ENCODE results near the gene IQCN. TPM values are rescaled to one million over a fixed set of nuclear protein-coding genes. Genes with fewer than 3 reads are reported as not detected.

The IQCN gene
- total and polyA plus RNA-seq, 7 donors: 1.2 to 5.8 (median 3.4) TPM

DNA sequence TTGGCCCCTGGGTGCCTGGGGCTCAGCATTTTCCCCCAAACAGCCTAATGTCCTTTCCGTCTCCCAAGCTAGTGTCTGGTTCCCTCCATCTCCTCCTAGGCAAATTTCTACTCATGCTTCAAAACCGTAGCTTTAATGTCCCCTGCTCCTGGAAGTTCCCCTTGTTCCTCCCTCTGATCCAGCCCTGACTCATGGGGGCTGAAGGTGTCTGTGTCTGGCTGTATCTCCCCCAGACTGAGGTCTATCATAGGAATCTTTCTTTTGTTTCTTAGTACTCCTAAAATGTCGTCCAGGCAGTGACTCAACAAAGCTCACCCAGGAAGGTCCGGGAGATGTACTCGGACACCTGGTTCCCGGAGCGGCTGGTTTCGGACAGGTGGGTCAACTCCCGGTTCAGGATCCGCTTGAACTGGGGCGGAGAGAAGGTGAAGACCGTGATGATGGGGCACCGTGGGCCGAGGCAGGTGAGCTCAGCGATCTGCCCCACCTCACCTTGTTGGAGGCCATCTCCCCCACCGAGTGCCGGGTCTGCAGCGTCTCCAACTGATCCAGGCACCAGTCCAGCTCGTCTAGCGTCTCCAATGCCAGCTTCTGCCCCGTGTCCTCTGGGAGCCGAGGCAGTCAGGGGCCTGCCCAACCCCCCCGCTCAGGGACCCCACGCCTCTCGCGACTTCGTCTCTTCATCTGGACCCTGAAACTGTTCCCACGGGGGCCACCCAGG is 54.2 kb downstream of the IQCN start:
- H3K9me3 ChIP-seq: no peaks in the 10 kb centered on the region
- intact Hi-C loops (cut with DNase I): no loop called here
- peaks cover 0 to 12% (median 11%) of the 10 kb centered on the region in 4 donors for H3K4me1 ChIP-seq
- 55 to 71% methylated on average over 28 of the region's 28 CpGs for WGBS, 2 donors
- no peak for DNase-seq
- H3K27me3 ChIP-seq: peaks cover 0 to 25% (median 21%) of the 10 kb centered on the region in 3 donors
- TF ChIP-seq CTCF (IDR thresholded peaks at IDR 0.05): no peak
- no peak for TF ChIP-seq POLR2AphosphoS5 (IDR thresholded peaks at IDR 0.05)
- TF ChIP-seq EP300 (IDR thresholded peaks at IDR 0.05): no peak
- TF ChIP-seq POLR2A (IDR thresholded peaks at IDR 0.05): no peak
- H3K36me3 ChIP-seq: no peaks in the 10 kb centered on the region
- H3K4me3 ChIP-seq: no peak overlapping the region
- H3K27ac ChIP-seq: no peak overlapping the region

GRCh38 chr19:18218600-18218999 is 55.7 kb downstream of the IQCN start:
- no peak for DNase-seq
- no peaks in the 10 kb centered on the region for H3K9me3 ChIP-seq
- H3K27ac ChIP-seq: no peak overlapping the region
- no peaks in the 10 kb centered on the region for H3K36me3 ChIP-seq
- H3K4me1 ChIP-seq: no peaks in the 10 kb centered on the region
- TF ChIP-seq POLR2A (IDR thresholded peaks at IDR 0.05) (no peak), CTCF (IDR thresholded peaks at IDR 0.05) (no peak), POLR2AphosphoS5 (IDR thresholded peaks at IDR 0.05) (no peak), EP300 (IDR thresholded peaks at IDR 0.05) (no peak)
- intact Hi-C loops (cut with DNase I): no loop called here
- WGBS, 2 donors: 92 to 94% methylated on average over 3 of the region's 3 CpGs
- H3K27me3 ChIP-seq: peaks cover 0 to 20% (median 17%) of the 10 kb centered on the region in 3 donors
- no peak overlapping the region for H3K4me3 ChIP-seq

GRCh38 chr19:18218159-18218558 is 56.1 kb downstream of the IQCN start:
- H3K4me1 ChIP-seq: no peaks in the 10 kb centered on the region
- H3K36me3 ChIP-seq: no peaks in the 10 kb centered on the region
- no peaks in the 10 kb centered on the region for H3K9me3 ChIP-seq
- no peak overlapping the region for H3K27ac ChIP-seq
- TF ChIP-seq EP300 (IDR thresholded peaks at IDR 0.05) (no peak), POLR2A (IDR thresholded peaks at IDR 0.05) (no peak)
- WGBS, 2 donors: 78 to 88% methylated on average over 17 of the region's 17 CpGs
- DNase-seq: no peak
- no peak overlapping the region for H3K4me3 ChIP-seq
- intact Hi-C loops (cut with DNase I): no loop called here
- peaks cover 0 to 20% (median 17%) of the 10 kb centered on the region in 3 donors for H3K27me3 ChIP-seq

DNA sequence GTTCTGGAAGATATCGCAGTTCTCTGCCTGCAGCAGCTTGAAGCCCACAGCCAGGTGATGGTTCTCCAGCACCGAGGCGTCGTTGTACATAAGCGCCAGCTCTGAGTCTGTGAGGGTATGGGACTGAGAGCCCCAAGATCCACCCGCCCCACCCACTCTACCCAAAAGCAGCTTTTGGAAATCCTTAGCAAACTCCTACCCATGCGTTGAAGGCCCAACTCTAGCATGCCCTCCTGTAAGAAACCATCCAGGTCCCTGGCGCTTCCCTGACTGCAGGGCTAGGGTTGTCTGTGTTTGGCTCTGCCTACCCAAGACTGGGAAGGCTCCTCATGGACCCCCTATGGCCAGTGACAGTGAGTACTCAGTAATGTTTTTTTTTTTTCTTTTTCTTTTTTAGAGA is 57.5 kb downstream of the IQCN start:
- H3K36me3 ChIP-seq: no peaks in the 10 kb centered on the region
- no peaks in the 10 kb centered on the region for H3K4me1 ChIP-seq
- no peak for DNase-seq
- intact Hi-C loops (cut with DNase I): no loop called here
- H3K9me3 ChIP-seq: no peaks in the 10 kb centered on the region
- H3K4me3 ChIP-seq: no peak overlapping the region
- TF ChIP-seq EP300 (IDR thresholded peaks at IDR 0.05) (no peak), POLR2A (IDR thresholded peaks at IDR 0.05) (no peak), POLR2AphosphoS5 (IDR thresholded peaks at IDR 0.05) (no peak), CTCF (IDR thresholded peaks at IDR 0.05) (no peak)
- 95 to 96% methylated on average over 8 of the region's 8 CpGs for WGBS, 2 donors
- peaks cover 0 to 17% (median 15%) of the 10 kb centered on the region in 3 donors for H3K27me3 ChIP-seq
- no peak overlapping the region for H3K27ac ChIP-seq

DNA sequence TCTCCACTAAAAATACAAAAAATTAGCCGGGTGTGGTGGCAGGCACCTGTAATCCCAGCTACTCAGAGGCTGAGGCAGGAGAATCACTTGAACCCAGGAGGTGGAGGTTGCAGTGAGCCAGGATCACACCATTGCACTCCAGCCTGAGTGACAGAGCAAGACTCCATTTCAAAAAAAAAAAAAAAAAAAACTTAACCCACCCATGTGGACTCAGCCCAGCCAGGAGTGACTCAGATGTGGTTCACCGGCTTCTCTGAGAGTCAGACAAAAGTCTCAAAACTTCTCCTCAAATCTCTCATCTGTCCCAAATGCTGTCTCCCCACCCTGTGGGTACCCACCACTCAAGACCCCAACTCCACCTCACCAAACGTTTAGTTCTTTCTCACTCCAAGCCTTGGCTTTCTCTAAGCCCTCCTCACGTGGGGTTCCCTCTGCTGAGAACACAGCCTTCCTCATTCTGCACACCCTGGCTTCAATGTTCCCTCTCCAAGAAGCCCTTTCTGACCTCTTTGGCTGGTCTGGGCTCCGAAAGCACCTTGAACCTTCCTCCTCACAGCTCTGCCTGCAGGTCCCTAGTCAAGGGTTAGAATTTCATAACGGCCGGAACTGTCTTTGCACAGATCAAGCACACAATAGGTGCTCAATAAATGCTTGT is 59.3 kb downstream of the IQCN start:
- TF ChIP-seq CTCF (IDR thresholded peaks at IDR 0.05) (no peak), EP300 (IDR thresholded peaks at IDR 0.05) (no peak), POLR2AphosphoS5 (IDR thresholded peaks at IDR 0.05) (no peak), POLR2A (IDR thresholded peaks at IDR 0.05) (no peak)
- no peak overlapping the region for H3K4me3 ChIP-seq
- H3K36me3 ChIP-seq: no peaks in the 10 kb centered on the region
- H3K9me3 ChIP-seq: no peaks in the 10 kb centered on the region
- H3K27me3 ChIP-seq: no peaks in the 10 kb centered on the region
- H3K27ac ChIP-seq: no peak overlapping the region
- H3K4me1 ChIP-seq: no peaks in the 10 kb centered on the region
- no peak for DNase-seq
- WGBS, 2 donors: 66 to 71% methylated on average over 7 of the region's 7 CpGs
- intact Hi-C loops (cut with DNase I): no loop called here

All from sigmoid colon (tissue), 7 donors.